ENCODE results near the gene MARK3. TPM values are rescaled to one million over a fixed set of nuclear protein-coding genes. Genes with fewer than 3 reads are reported as not detected.

Gene MARK3
- total and polyA plus RNA-seq, 2 of the 4 experiments (the other 2 are of a cell fraction), result 78.5 to 80.5 TPM

GRCh38 chr14:103348154-103348553 lies 37.1 kb upstream of the MARK3 start:
- TF ChIP-seq NFE2L2 (IDR thresholded peaks at IDR 0.05; ENCODE audit: low read depth, low read length), result no peak
- TF ChIP-seq ELK1 (IDR thresholded peaks at IDR 0.05; ENCODE audit: borderline replicate concordance, low read depth, low read length), result no peak
- no peak for TF ChIP-seq MAFK (IDR thresholded peaks at IDR 0.05; ENCODE audit: low read depth, low read length)
- no peak for TF ChIP-seq CHD1 (IDR thresholded peaks at IDR 0.05; ENCODE audit: low read depth, low read length)
- no peak for TF ChIP-seq CTCF (conservative IDR thresholded peaks at IDR 0.05; ENCODE audit: low read depth, low read length)
- no peak for TF ChIP-seq USF2 (IDR thresholded peaks at IDR 0.05; ENCODE audit: low read depth, low read length)
- TF ChIP-seq FOS (IDR thresholded peaks at IDR 0.05; ENCODE audit: low read depth, low read length), result no peak
- no peak for TF ChIP-seq RFX5 (IDR thresholded peaks at IDR 0.05; ENCODE audit: low read depth, low read length)
- TF ChIP-seq BHLHE40 (IDR thresholded peaks at IDR 0.05; ENCODE audit: low read depth, low read length), result no peak
- no peak for TF ChIP-seq SMC3 (IDR thresholded peaks at IDR 0.05; ENCODE audit: low read depth, low read length)
- no peak for TF ChIP-seq MAZ (IDR thresholded peaks at IDR 0.05; ENCODE audit: borderline replicate concordance, low read depth, low read length)
- no peak for TF ChIP-seq POLR2A (IDR thresholded peaks at IDR 0.05; ENCODE audit: low read depth, low read length)
- no peak for TF ChIP-seq RAD21 (IDR thresholded peaks at IDR 0.05; ENCODE audit: low read length)
- no peak for TF ChIP-seq MXI1 (IDR thresholded peaks at IDR 0.05; ENCODE audit: borderline replicate concordance, low read depth, low read length)
- TF ChIP-seq RCOR1 (IDR thresholded peaks at IDR 0.05; ENCODE audit: insufficient replicate concordance, low read length), result no peak
- TF ChIP-seq CEBPB (IDR thresholded peaks at IDR 0.05; ENCODE audit: low read depth, low read length), result no peak
- ChIA-PET CTCF (no interaction called here), POLR2A (ENCODE audit: unreplicated experiment) (no interaction called here)
- Histone ChIP-seq H3K23ac (ENCODE audit: low read depth, low read length) (no peak overlapping the region), H4K8ac (ENCODE audit: low read depth in 2 of 2, low read length in 2 of 2) (no peak overlapping the region), H3K79me1 (ENCODE audit: low read depth in 1 of 2, low read length in 2 of 2) (peaks cover 0 to 7% of the 10 kb centered on the region in 2 experiments; a peak in 2 of 4 replicates), H4K91ac (ENCODE audit: insufficient read depth, low read depth, low read length) (no peak overlapping the region), H3K4me3 (ENCODE audit: insufficient read depth, low read depth, low read length) (no peak overlapping the region), H3K4me1 (ENCODE audit: control insufficient read depth, insufficient read depth, low read length) (no peaks in the 10 kb centered on the region; the same call in 1 of the 2 replicates), H3K27me3 (ENCODE audit: control insufficient read depth, insufficient read depth, low read length) (no peaks in the 10 kb centered on the region), H2AK9ac (replicated peaks; ENCODE audit: low read depth, low read length, poor library complexity) (no peak overlapping the region), H3K4me2 (ENCODE audit: low read depth, low read length) (no peak overlapping the region), H2BK15ac (ENCODE audit: low read depth, low read length) (no peak overlapping the region), H3K27ac (ENCODE audit: insufficient read depth, low read length) (no peak overlapping the region), H2BK120ac (ENCODE audit: low read depth, low read length) (no peak overlapping the region), H3K18ac (ENCODE audit: low read depth, low read length) (no peak overlapping the region), H4K5ac (ENCODE audit: low read depth, low read length) (no peak overlapping the region), H3K14ac (replicated peaks; ENCODE audit: low read depth, low read length) (no peak overlapping the region), H3K4ac (ENCODE audit: low read depth, low read length) (no peak overlapping the region), H3K56ac (ENCODE audit: extremely low read depth, insufficient read depth, low read length) (no peak overlapping the region), H2AFZ (replicated peaks; ENCODE audit: low read length, poor library complexity) (no peak overlapping the region), H2BK20ac (ENCODE audit: low read depth, low read length) (no peak overlapping the region), H3K9me3 (ENCODE audit: control insufficient read depth, insufficient read depth, low read length) (no peaks in the 10 kb centered on the region), H3K36me3 (ENCODE audit: control insufficient read depth, insufficient read depth, low read length) (peaks cover 16% of the 10 kb centered on the region), H3K9ac (ENCODE audit: low read depth, low read length) (no peak overlapping the region), H4K20me1 (ENCODE audit: insufficient read depth, low read length) (peaks cover 10% of the 10 kb centered on the region), H3K9me1 (ENCODE audit: insufficient read depth, low read length) (peaks cover 9% of the 10 kb centered on the region), H2AK5ac (ENCODE audit: low read depth, low read length) (no peak overlapping the region), H2BK5ac (ENCODE audit: low read depth, low read length, poor library complexity, severe bottlenecking) (no peak overlapping the region)
- 60% methylated on average over 1 of the region's 5 CpGs; no CpG with 5 or more reads in 1 of the 2 experiments for WGBS, 2 experiments (ENCODE audit: extremely low coverage in 2 of 2, insufficient read length in 1 of 2)
- ATAC-seq (ENCODE audit: low read depth), result peak; percentile 36; the same call in 1 of the 2 replicates
- in situ Hi-C loops (cut with MboI; ENCODE audit: low sequenced_read_pairs), result no loop called here
- BruUV-seq (replicated peaks), result no TSS peak
- DNase-seq, result peak; percentile 77
- dilution Hi-C loops (cut with HindIII; ENCODE audit: low sequenced_read_pairs, unreplicated experiment), result no loop called here
- intact Hi-C loops (cut with micrococcal nuclease), result no loop called here

Data from IMR-90 (cell line).